HG03558 (cell line): ENCODE measurements around the gene CLK3.
"Not testable (repeated sequence)": the region's sequence is repeated elsewhere in the genome, so short reads cannot be mapped to it uniquely, and the experiment has no call there.

Experiments
- ATAC-seq: cut with Tn5 transposase; IDR thresholded peaks from one replicate; pipeline ENCODE4 v1.9.1; 2021; ENCODE audit warnings: moderate number of reproducible peaks; ENCODE audit not compliant: unreplicated experiment; ENCODE audit errors: extremely low read depth

CLK3 gene

GRCh38 chr15:74635228-74635627, 19.6 kb downstream of the CLK3 start:
- ATAC-seq = no peak

GRCh38 chr15:74636984-74637383, 21.3 kb downstream of the CLK3 start:
- ATAC-seq = no peak

- no peak for ATAC-seq
Measured at GRCh38 chr15:74641151-74641550, 25.5 kb downstream of the CLK3 start.

- no peak for ATAC-seq
Measured at GRCh38 chr15:74642348-74642733, 26.7 kb downstream of the CLK3 start.

GRCh38 chr15:74642734-74643664, 27.4 kb downstream of the CLK3 start:
- no peak for ATAC-seq

- no peak for ATAC-seq
Measured at GRCh38 chr15:74643665-74644204, 28.1 kb downstream of the CLK3 start.

GRCh38 chr15:74646480-74646879, 30.8 kb downstream of the CLK3 start:
- no peak for ATAC-seq

- ATAC-seq = no peak
Measured at GRCh38 chr15:74648051-74648842, 32.6 kb downstream of the CLK3 start.

GRCh38 chr15:74651242-74651741, 35.7 kb downstream of the CLK3 start:
- no peak for ATAC-seq

GRCh38 chr15:74653426-74654102, 37.9 kb downstream of the CLK3 start:
- ATAC-seq = no peak

- ATAC-seq = no peak
Measured at GRCh38 chr15:74655424-74655823, 39.8 kb downstream of the CLK3 start.

- ATAC-seq = no peak
Measured at GRCh38 chr15:74656935-74657535, 41.4 kb downstream of the CLK3 start.

GRCh38 chr15:74657846-74658245, 42.2 kb downstream of the CLK3 start:
- no peak for ATAC-seq

GRCh38 chr15:74661280-74661679, 45.6 kb downstream of the CLK3 start:
- ATAC-seq = not testable (repeated sequence)

- ATAC-seq = no peak
Measured at GRCh38 chr15:74662064-74662860, 46.6 kb downstream of the CLK3 start.

- no peak for ATAC-seq
Measured at GRCh38 chr15:74663303-74664027, 47.8 kb downstream of the CLK3 start.

GRCh38 chr15:74664028-74664616, 48.5 kb downstream of the CLK3 start:
- no peak for ATAC-seq

- ATAC-seq = no peak
Measured at GRCh38 chr15:74664670-74665069, 49.0 kb downstream of the CLK3 start.
